DOHH2 (cell line): ENCODE results near the gene KRTAP9-6.
A peak's percentile ranks its signal among the peaks of the same experiment; 100 is the strongest.

Experiments
- H3F3A ChIP-seq: fragments of 200-600 bp; sonication (generic), shearing (Covaris generic); 2 replicates; pipeline ENCODE4 v1.6.0; 2016; ENCODE audit warnings: antibody characterized with exemption, mild to moderate bottlenecking; ENCODE audit not compliant: control insufficient read depth, insufficient read depth
- H3K27ac ChIP-seq: fragments of 200-600 bp; sonication (generic); 2 replicates; pipeline ENCODE4 v1.5.1; 2014; ENCODE audit warnings: low read depth, mild to moderate bottlenecking, low read length, moderate library complexity
- H3K27me3 ChIP-seq: fragments of 200-600 bp; sonication (generic); 2 replicates; pipeline ENCODE4 v1.6.1; 2014; ENCODE audit warnings: mild to moderate bottlenecking, low read length, mixed read lengths; ENCODE audit not compliant: control insufficient read depth
- H3K36me3 ChIP-seq: fragments of 200-600 bp; sonication (generic); 2 replicates; pipeline ENCODE4 v1.6.1; 2014; ENCODE audit warnings: mild to moderate bottlenecking, low read length, moderate library complexity, mixed read lengths; ENCODE audit not compliant: control insufficient read depth
- H3K4me1 ChIP-seq: fragments of 200-600 bp; sonication (generic); 2 replicates; pipeline ENCODE4 v1.6.1; 2014; ENCODE audit warnings: mild to moderate bottlenecking, low read length, mixed read lengths; ENCODE audit not compliant: control insufficient read depth
- H3K4me2 ChIP-seq: fragments of 200-600 bp; sonication (generic); 2 replicates; pipeline ENCODE4 v1.6.0; 2014; ENCODE audit warnings: mild to moderate bottlenecking, low read length, moderate library complexity
- H3K4me3 ChIP-seq: fragments of 200-600 bp; sonication (generic); 2 replicates; pipeline ENCODE4 v1.5.1; 2014; ENCODE audit warnings: mild to moderate bottlenecking, low read length, mixed read lengths
- H3K79me2 ChIP-seq: fragments of 200-600 bp; sonication (generic); 2 replicates; pipeline ENCODE4 v1.6.1; 2014; ENCODE audit warnings: mild to moderate bottlenecking, low read length, mixed read lengths; ENCODE audit not compliant: control insufficient read depth
- H3K9me2 ChIP-seq: fragments of 200-600 bp; sonication (generic); replicated peaks from 2 replicates; pipeline ENCODE4 v1.6.1; 2014; ENCODE audit warnings: mild to moderate bottlenecking, low read length, mixed read lengths; ENCODE audit not compliant: control insufficient read depth
- H3K9me3 ChIP-seq: fragments of 200-600 bp; sonication (generic); 2 replicates; pipeline ENCODE4 v1.6.1; 2014; ENCODE audit warnings: antibody characterized with exemption, low read length, mixed read lengths; ENCODE audit not compliant: control insufficient read depth, insufficient read depth
- H4K20me1 ChIP-seq: fragments of 200-600 bp; sonication (generic); 2 replicates; pipeline ENCODE4 v1.6.0; 2014; ENCODE audit warnings: low read depth, mild to moderate bottlenecking, antibody characterized with exemption, low read length, moderate library complexity; ENCODE audit not compliant: control insufficient read depth, insufficient read depth
- CTCF ChIP-seq: fragments of 200-600 bp; sonication (generic); IDR thresholded peaks from one replicate; pipeline ENCODE4 v1.5.1; 2014; ENCODE audit warnings: antibody characterized with exemption, mild to moderate bottlenecking, low read depth, low read length; ENCODE audit not compliant: poor library complexity, severe bottlenecking
- EZH2phosphoT487 ChIP-seq: fragments of 200-600 bp; sonication (generic); IDR thresholded peaks from 2 replicates; pipeline ENCODE4 v1.6.1; 2017; ENCODE audit warnings: borderline replicate concordance, mild to moderate bottlenecking, antibody characterized with exemption, low read length, moderate library complexity, mixed read lengths

The KRTAP9-6 gene

DNA sequence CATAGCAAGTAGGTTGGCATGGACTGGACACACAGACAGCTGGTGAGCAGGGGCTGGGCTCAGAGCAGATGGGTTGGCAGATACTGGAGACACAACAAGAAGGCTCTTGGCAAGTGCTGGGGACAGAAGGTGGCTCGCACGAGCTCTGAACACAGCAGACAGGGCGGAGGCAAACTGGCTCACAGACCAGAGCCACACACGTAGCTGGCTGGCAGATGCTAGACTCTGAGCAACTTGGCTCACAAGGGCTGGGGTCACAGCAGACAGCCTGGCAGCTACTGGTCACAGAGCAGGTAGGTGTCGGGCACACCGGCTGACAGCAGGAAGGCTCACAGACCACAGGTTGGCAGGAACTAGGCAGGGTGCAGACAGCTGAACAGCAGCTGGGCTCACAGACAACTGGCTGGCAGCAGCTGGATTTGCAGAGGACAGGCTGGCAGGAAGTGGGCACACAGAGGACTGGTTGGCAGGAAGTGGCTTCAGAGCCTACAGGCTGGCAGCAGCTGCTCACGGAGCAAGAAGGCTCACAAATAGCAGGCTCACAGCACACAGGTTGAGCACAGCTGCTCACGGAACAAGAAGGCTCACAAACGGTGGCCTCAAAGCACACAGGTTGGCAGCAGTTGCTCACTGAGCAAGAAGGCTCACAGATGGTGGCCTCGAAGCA lies 43.2 kb downstream of the KRTAP9-6 start:
- Histone ChIP-seq H3K4me1 (peaks cover 51% of the 10 kb centered on the region), H3K36me3 (no peaks in the 10 kb centered on the region), H3K79me2 (no peaks in the 10 kb centered on the region), H4K20me1 (peaks cover 4% of the 10 kb centered on the region; the same call in 1 of the 2 replicates), H3F3A (peaks cover 20% of the 10 kb centered on the region), H3K4me2 (peak overlapping the region; percentile 66), H3K27ac (peak overlapping the region; percentile 91), H3K27me3 (no peaks in the 10 kb centered on the region), H3K4me3 (peak overlapping the region; percentile 48), H3K9me3 (no peaks in the 10 kb centered on the region), H3K9me2 (no peaks in the 10 kb centered on the region)
- no peak for TF ChIP-seq EZH2phosphoT487
- TF ChIP-seq CTCF, result no peak

- Histone ChIP-seq H3K4me2 (peak within 1 kb of the TSS; percentile 66), H3K79me2 (no peaks in the 10 kb centered on the region), H3K36me3 (no peaks in the 10 kb centered on the region), H3K4me1 (peaks cover 46% of the 10 kb centered on the region), H3K4me3 (peak within 1 kb of the TSS; percentile 48), H3K27ac (peak within 1 kb of the TSS; percentile 91), H3F3A (peaks cover 20% of the 10 kb centered on the region), H3K9me3 (no peaks in the 10 kb centered on the region), H3K27me3 (no peaks in the 10 kb centered on the region), H4K20me1 (peaks cover 4% of the 10 kb centered on the region; the same call in 1 of the 2 replicates), H3K9me2 (no peaks in the 10 kb centered on the region)
- TF ChIP-seq EZH2phosphoT487 (no peak), CTCF (no peak)
Measured at GRCh38 chr17:41308918-41309359, 43.8 kb downstream of the KRTAP9-6 start, which contains the start of gene KRTAP16-1. KRTAP16-1 (minus strand) TSS chr17:41309309; CDS start chr17:41309253, 56 bp downstream.

DNA sequence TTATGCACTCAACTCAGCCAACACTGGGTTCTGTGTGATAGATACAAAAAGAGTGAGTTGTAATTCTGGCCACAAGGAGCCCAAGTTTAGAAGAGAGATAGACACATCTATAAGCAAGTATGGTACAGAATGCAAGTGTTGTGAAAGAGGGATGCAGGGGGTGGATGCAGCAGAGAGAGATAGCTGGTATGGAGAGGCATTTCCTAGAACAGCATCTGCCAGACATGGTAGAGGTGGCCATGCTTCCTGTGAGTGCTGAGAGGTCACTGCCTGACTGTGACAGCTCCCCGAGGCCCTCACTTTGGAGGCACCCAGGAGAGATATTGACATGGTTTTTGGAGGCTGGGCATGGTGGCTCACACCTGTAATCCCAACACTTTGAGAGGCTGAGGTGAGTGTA lies 45.9 kb downstream of the KRTAP9-6 start:
- peaks cover 20% of the 10 kb centered on the region for H3F3A ChIP-seq
- H3K4me3 ChIP-seq, result no peak overlapping the region
- H3K79me2 ChIP-seq, result no peaks in the 10 kb centered on the region
- H3K27ac ChIP-seq, result no peak overlapping the region
- H4K20me1 ChIP-seq, result peaks cover 4% of the 10 kb centered on the region; the same call in 1 of the 2 replicates
- H3K9me2 ChIP-seq, result no peaks in the 10 kb centered on the region
- no peaks in the 10 kb centered on the region for H3K27me3 ChIP-seq
- TF ChIP-seq CTCF (no peak), EZH2phosphoT487 (no peak)
- H3K4me1 ChIP-seq, result peaks cover 34% of the 10 kb centered on the region
- no peaks in the 10 kb centered on the region for H3K36me3 ChIP-seq
- no peak overlapping the region for H3K4me2 ChIP-seq
- H3K9me3 ChIP-seq, result no peaks in the 10 kb centered on the region
